K562 (cell line): ENCODE data around the gene MCM7. TPM values are rescaled to one million over a fixed set of nuclear protein-coding genes. Genes with fewer than 3 reads are reported as not detected.
A peak's percentile ranks its signal among the peaks of the same experiment; 100 is the strongest.

Experiments
- ADNP ChIP-seq: fragments of 200-800 bp; sonication (Bioruptor generic); IDR thresholded peaks from 2 replicates; pipeline ENCODE4 v1.6.1; 2016; ENCODE audit warnings: missing genetic modification characterization, missing compliant biosample characterization
- ETV1 ChIP-seq: fragments of 450-650 bp; conservative IDR thresholded peaks from 2 replicates; pipeline ENCODE4 v1.6.1; 2016; ENCODE audit warnings: missing genetic modification characterization, control low read depth, low read depth, missing compliant biosample characterization
- KDM5B ChIP-seq: fragments of 200-600 bp; sonication (generic); IDR thresholded peaks from 2 replicates; pipeline ENCODE4 v1.6.1; 2012; ENCODE audit warnings: low read depth, mild to moderate bottlenecking, moderate library complexity, low read length, control low read depth, inconsistent platforms; ENCODE audit not compliant: insufficient replicate concordance
- NONO ChIP-seq, 2 experiments: fragments of 200-400 bp in 1 of 2; fragments of 450-650 bp in 1 of 2; formaldehyde crosslinking in 1 of 2; IDR thresholded peaks; 2 replicates each; pipeline ENCODE4 v1.6.1; 2017; ENCODE audit warnings: low read depth in 2 of 2, mild to moderate bottlenecking in 2 of 2, moderate library complexity in 2 of 2, low read length in 1 of 2
- ZKSCAN1 ChIP-seq: fragments of 150-350 bp; IDR thresholded peaks from 2 replicates; pipeline ENCODE4 v1.6.1; 2016; ENCODE audit warnings: low read depth, low read length
- ZNF175 ChIP-seq: fragments of 200-800 bp; sonication (Bioruptor generic); IDR thresholded peaks from 2 replicates; pipeline ENCODE4 v1.6.1; 2016; ENCODE audit warnings: low read depth, mild to moderate bottlenecking, missing genetic modification characterization, missing compliant biosample characterization
- ZNF311 ChIP-seq: fragments of 250-450 bp; sonication (Bioruptor Pico); IDR thresholded peaks from 2 replicates; pipeline ENCODE4 v1.4.0; 2020; ENCODE audit warnings: mild to moderate bottlenecking, moderate library complexity
- polyA plus RNA-seq, 8 experiments: library from polyadenylated mRNA; depleted of rRNA in 4 of 8; stranded (reverse) in 5 of 8; unstranded in 3 of 8; fragments of >200 nt; fragmentation: Nextera tagmentation in 2 of 8; fragmentation: Illumina TruSeq in 1 of 8; extraction: Ambion mirVana in 2 of 8; extraction: Trizol in 1 of 8; gene quantifications; 2 replicates each; pipeline versions ENCODE4 v1.2.1 to v1.2.3, GENCODE V29; 2011 to 2014; ENCODE audit warnings: inconsistent platforms in 1 of 8, missing spikeins in 1 of 8
- total RNA-seq, 7 experiments: library from RNA; depleted of rRNA in 6 of 7; stranded (reverse); fragments of >200 nt in 6 of 7; fragmentation: Illumina TruSeq in 2 of 7; extraction: Trizol in 2 of 7; gene quantifications; 2 replicates each; pipeline versions ENCODE4 v1.2.1 to v1.2.3, GENCODE V29; 2011 to 2021; ENCODE audit warnings: low replicate concordance in 1 of 7
- TF ChIP-seq, protein P1 (sequence below): IDR thresholded peaks from 3 replicates; pipeline ENCODE4 v1.6.1; 2011; ENCODE audit warnings: borderline replicate concordance, mild to moderate bottlenecking, moderate library complexity; ENCODE audit not compliant: insufficient read length; ENCODE audit errors: extremely low read depth
- TF ChIP-seq, protein P2 (sequence below), 2 experiments: fragments of 450-650 bp in 1 of 2; IDR thresholded peaks; 2 replicates each; pipeline ENCODE4 v1.6.1; 2011 to 2017; ENCODE audit warnings: low read depth in 2 of 2, antibody characterized with exemption in 1 of 2, borderline replicate concordance in 1 of 2, low read length in 1 of 2, mild to moderate bottlenecking in 1 of 2, mixed read lengths in 1 of 2; ENCODE audit not compliant: control insufficient read depth in 1 of 2
- TF ChIP-seq, protein P3 (sequence below): fragments of 250-450 bp; sonication (Bioruptor Pico); IDR thresholded peaks from 2 replicates; pipeline ENCODE4 v1.5.0; 2021
- TF ChIP-seq, protein P4 (sequence below), 2 experiments: fragments of 450-650 bp; IDR thresholded peaks; 2 replicates each; pipeline ENCODE4 v1.6.1; 2018; ENCODE audit warnings: mild to moderate bottlenecking in 2 of 2, low read depth in 1 of 2; ENCODE audit not compliant: partially characterized antibody in 2 of 2

Gene MCM7
- total and polyA plus RNA-seq, 9 of the 15 experiments (the other 6 are each of a cell fraction or from before 2014, with no cell fraction given), result 329 to 856 (median 437) TPM

DNA sequence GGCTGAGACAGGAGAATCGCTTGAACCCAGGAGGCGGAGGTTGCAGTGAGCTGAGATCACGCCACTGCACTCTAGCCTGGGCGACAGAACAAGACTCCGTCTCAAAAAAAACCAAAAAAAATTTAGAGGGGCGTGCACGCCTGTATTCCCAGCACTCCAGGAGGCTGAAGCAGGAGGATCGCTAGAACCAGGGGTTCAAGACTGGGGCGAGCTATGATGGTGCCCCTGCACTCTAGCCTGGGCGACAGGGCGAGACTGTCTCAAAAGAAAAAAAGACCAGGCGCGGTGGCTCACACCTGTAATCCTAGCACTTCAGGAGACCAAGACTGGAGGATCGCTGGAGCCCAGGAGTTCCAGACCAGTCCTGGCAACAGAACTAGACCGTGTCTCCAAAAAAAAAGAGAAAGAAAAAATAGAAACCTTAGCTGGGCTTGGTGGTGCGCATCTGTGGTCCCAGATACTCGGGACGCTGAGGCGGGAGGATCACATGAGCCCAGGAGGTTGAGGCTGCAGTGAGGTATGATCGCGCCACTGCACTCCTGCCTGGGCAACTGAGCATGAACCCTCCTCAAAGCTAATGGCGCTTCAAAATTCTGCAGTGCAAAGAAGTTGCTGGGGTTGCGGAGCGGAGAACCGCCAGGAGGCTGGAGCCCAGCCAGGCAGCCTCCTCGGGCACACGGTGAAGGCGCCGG, 25.2 kb upstream of the MCM7 start (continued):
- TF ChIP-seq, protein P1, sequence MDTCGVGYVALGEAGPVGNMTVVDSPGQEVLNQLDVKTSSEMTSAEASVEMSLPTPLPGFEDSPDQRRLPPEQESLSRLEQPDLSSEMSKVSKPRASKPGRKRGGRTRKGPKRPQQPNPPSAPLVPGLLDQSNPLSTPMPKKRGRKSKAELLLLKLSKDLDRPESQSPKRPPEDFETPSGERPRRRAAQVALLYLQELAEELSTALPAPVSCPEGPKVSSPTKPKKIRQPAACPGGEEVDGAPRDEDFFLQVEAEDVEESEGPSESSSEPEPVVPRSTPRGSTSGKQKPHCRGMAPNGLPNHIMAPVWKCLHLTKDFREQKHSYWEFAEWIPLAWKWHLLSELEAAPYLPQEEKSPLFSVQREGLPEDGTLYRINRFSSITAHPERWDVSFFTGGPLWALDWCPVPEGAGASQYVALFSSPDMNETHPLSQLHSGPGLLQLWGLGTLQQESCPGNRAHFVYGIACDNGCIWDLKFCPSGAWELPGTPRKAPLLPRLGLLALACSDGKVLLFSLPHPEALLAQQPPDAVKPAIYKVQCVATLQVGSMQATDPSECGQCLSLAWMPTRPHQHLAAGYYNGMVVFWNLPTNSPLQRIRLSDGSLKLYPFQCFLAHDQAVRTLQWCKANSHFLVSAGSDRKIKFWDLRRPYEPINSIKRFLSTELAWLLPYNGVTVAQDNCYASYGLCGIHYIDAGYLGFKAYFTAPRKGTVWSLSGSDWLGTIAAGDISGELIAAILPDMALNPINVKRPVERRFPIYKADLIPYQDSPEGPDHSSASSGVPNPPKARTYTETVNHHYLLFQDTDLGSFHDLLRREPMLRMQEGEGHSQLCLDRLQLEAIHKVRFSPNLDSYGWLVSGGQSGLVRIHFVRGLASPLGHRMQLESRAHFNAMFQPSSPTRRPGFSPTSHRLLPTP, result no peak
- TF ChIP-seq KDM5B, result no peak
- TF ChIP-seq ZKSCAN1, result no peak
- TF ChIP-seq NONO (IDR thresholded peaks at IDR 0.05; ENCODE audit: low read depth in 2 of 2, low read length in 1 of 2), result no peak; a peak in 1 of 4 replicates
- TF ChIP-seq, protein P2, sequence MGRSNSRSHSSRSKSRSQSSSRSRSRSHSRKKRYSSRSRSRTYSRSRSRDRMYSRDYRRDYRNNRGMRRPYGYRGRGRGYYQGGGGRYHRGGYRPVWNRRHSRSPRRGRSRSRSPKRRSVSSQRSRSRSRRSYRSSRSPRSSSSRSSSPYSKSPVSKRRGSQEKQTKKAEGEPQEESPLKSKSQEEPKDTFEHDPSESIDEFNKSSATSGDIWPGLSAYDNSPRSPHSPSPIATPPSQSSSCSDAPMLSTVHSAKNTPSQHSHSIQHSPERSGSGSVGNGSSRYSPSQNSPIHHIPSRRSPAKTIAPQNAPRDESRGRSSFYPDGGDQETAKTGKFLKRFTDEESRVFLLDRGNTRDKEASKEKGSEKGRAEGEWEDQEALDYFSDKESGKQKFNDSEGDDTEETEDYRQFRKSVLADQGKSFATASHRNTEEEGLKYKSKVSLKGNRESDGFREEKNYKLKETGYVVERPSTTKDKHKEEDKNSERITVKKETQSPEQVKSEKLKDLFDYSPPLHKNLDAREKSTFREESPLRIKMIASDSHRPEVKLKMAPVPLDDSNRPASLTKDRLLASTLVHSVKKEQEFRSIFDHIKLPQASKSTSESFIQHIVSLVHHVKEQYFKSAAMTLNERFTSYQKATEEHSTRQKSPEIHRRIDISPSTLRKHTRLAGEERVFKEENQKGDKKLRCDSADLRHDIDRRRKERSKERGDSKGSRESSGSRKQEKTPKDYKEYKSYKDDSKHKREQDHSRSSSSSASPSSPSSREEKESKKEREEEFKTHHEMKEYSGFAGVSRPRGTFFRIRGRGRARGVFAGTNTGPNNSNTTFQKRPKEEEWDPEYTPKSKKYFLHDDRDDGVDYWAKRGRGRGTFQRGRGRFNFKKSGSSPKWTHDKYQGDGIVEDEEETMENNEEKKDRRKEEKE (IDR thresholded peaks at IDR 0.05; ENCODE audit: borderline replicate concordance in 1 of 2, control insufficient read depth in 1 of 2, low read depth in 2 of 2, low read length in 1 of 2), result no peak
- no peak for TF ChIP-seq ZNF311 (CRISPR knock-in tag)
- TF ChIP-seq ETV1 (tag), result peak; percentile 56; the same call in 1 of the 2 replicates
- TF ChIP-seq ADNP (tag), result no peak
- TF ChIP-seq, protein P3, sequence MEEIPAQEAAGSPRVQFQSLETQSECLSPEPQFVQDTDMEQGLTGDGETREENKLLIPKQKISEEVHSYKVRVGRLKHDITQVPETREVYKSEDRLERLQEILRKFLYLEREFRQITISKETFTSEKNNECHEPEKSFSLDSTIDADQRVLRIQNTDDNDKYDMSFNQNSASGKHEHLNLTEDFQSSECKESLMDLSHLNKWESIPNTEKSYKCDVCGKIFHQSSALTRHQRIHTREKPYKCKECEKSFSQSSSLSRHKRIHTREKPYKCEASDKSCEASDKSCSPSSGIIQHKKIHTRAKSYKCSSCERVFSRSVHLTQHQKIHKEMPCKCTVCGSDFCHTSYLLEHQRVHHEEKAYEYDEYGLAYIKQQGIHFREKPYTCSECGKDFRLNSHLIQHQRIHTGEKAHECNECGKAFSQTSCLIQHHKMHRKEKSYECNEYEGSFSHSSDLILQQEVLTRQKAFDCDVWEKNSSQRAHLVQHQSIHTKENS (CRISPR knock-in tag), result no peak
- TF ChIP-seq, protein P4, sequence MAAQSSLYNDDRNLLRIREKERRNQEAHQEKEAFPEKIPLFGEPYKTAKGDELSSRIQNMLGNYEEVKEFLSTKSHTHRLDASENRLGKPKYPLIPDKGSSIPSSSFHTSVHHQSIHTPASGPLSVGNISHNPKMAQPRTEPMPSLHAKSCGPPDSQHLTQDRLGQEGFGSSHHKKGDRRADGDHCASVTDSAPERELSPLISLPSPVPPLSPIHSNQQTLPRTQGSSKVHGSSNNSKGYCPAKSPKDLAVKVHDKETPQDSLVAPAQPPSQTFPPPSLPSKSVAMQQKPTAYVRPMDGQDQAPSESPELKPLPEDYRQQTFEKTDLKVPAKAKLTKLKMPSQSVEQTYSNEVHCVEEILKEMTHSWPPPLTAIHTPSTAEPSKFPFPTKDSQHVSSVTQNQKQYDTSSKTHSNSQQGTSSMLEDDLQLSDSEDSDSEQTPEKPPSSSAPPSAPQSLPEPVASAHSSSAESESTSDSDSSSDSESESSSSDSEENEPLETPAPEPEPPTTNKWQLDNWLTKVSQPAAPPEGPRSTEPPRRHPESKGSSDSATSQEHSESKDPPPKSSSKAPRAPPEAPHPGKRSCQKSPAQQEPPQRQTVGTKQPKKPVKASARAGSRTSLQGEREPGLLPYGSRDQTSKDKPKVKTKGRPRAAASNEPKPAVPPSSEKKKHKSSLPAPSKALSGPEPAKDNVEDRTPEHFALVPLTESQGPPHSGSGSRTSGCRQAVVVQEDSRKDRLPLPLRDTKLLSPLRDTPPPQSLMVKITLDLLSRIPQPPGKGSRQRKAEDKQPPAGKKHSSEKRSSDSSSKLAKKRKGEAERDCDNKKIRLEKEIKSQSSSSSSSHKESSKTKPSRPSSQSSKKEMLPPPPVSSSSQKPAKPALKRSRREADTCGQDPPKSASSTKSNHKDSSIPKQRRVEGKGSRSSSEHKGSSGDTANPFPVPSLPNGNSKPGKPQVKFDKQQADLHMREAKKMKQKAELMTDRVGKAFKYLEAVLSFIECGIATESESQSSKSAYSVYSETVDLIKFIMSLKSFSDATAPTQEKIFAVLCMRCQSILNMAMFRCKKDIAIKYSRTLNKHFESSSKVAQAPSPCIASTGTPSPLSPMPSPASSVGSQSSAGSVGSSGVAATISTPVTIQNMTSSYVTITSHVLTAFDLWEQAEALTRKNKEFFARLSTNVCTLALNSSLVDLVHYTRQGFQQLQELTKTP (IDR thresholded peaks at IDR 0.05; ENCODE audit: low read depth in 1 of 2, partially characterized antibody in 2 of 2), result peak in 1 of 2 experiments; percentile 20
- TF ChIP-seq ZNF175 (CRISPR knock-in tag), result no peak
